ENCODE results near the gene PPEF1. TPM values are rescaled to one million over a fixed set of nuclear protein-coding genes. Genes with fewer than 3 reads are reported as not detected.

The PPEF1 gene
- total and polyA plus RNA-seq, 2 of the 13 experiments (the other 11 are each of a cell fraction or from before 2014, with no cell fraction given): not detected

DNA sequence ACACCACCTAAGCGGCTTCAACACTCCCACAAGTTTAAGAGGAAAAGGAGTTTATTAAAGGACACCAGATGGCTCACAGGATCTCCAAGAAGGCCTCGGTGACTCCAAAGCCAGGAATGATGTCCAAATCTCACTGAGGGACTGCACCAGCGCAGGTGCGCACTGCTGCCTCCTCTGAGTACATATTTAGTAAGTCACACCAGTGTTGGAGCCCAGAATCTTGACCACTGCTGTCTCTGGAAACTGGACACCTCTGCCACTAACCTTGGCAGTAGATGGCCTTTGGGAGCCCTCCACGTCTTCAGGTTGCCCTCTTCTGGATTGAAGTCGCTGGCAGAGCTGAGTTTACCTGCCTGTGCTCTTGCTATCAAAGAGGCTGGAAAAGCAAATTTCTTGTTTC lies 25.4 kb upstream of the PPEF1 start:
- no peak for FAIRE-seq
- WGBS (ENCODE audit: low lambda C conversion rate): 85% methylated on average over 2 of the region's 6 CpGs
- ChIA-PET CTCF (ENCODE audit: low intra/inter-chr PET ratio, low total read pairs) (no interaction called here), POLR2A (no interaction called here)
- in situ Hi-C loops (cut with HindIII; ENCODE audit: extremely low pct_ligation_motif_present, low pct_unique_long_range_greater_than_20kb): no loop called here
- peaks cover 8% of the 10 kb centered on the region; the same call in 1 of the 2 replicates for H3K4me1 ChIP-seq (ENCODE audit: insufficient read depth, low read length)
- H3K27me3 ChIP-seq (ENCODE audit: control insufficient read depth in 1 of 2, insufficient read depth in 2 of 2, low read length in 2 of 2): no peaks in the 10 kb centered on the region
- ATAC-seq: no peak
- no peaks in the 10 kb centered on the region for H3K36me3 ChIP-seq (replicated peaks in 1 of 2; ENCODE audit: control insufficient read depth in 1 of 2, insufficient read depth in 2 of 2, low read length in 2 of 2)
- no peaks in the 10 kb centered on the region for H3K79me2 ChIP-seq (ENCODE audit: insufficient read depth, low read length)
- H3K4me2 ChIP-seq (ENCODE audit: low read depth, low read length): no peak overlapping the region
- intact Hi-C loops (cut with micrococcal nuclease; ENCODE audit: unreplicated experiment): no loop called here
- no peaks in the 10 kb centered on the region for H4K20me1 ChIP-seq (ENCODE audit: insufficient read depth, low read length)
- no peak overlapping the region for H3K27ac ChIP-seq (ENCODE audit: extremely low read length, insufficient read depth, low read length)
- no peaks in the 10 kb centered on the region for H3K9me3 ChIP-seq (ENCODE audit: low read length)
- BruUV-seq (replicated peaks): no TSS peak
- no peak overlapping the region for H3K4me3 ChIP-seq (replicated peaks in 1 of 3; ENCODE audit: insufficient read depth in 1 of 3, low read depth in 2 of 3, low read length in 3 of 3)
- no peak overlapping the region for H3K9ac ChIP-seq (ENCODE audit: insufficient read depth, low read depth, low read length)
- DNase-seq (ENCODE audit: low spot score): no peak
- H2AFZ ChIP-seq (ENCODE audit: low read length): no peak overlapping the region
- TF ChIP-seq YY1 (IDR thresholded peaks at IDR 0.05; ENCODE audit: insufficient read depth, insufficient replicate concordance, low read depth, low read length): no peak
- no peak for TF ChIP-seq IRX3 (CRISPR knock-in tag; IDR thresholded peaks at IDR 0.05; ENCODE audit: borderline replicate concordance, low read depth)
- TF ChIP-seq ZNF264 (CRISPR knock-in tag; IDR thresholded peaks at IDR 0.05): no peak
- no peak for TF ChIP-seq RBAK (CRISPR knock-in tag; IDR thresholded peaks at IDR 0.05)

- Histone ChIP-seq H3K36me3 (replicated peaks in 1 of 2; ENCODE audit: control insufficient read depth in 1 of 2, insufficient read depth in 2 of 2, low read length in 2 of 2) (no peaks in the 10 kb centered on the region), H3K4me1 (ENCODE audit: insufficient read depth, low read length) (peaks cover 8% of the 10 kb centered on the region; the same call in 1 of the 2 replicates), H2AFZ (ENCODE audit: low read length) (no peak overlapping the region), H3K4me2 (ENCODE audit: low read depth, low read length) (no peak overlapping the region), H3K4me3 (replicated peaks in 1 of 3; ENCODE audit: insufficient read depth in 1 of 3, low read depth in 2 of 3, low read length in 3 of 3) (no peak overlapping the region), H3K79me2 (ENCODE audit: insufficient read depth, low read length) (no peaks in the 10 kb centered on the region), H3K9me3 (ENCODE audit: low read length) (no peaks in the 10 kb centered on the region), H3K9ac (ENCODE audit: insufficient read depth, low read depth, low read length) (no peak overlapping the region), H3K27me3 (ENCODE audit: control insufficient read depth in 1 of 2, insufficient read depth in 2 of 2, low read length in 2 of 2) (no peaks in the 10 kb centered on the region), H3K27ac (ENCODE audit: extremely low read length, insufficient read depth, low read length) (no peak overlapping the region), H4K20me1 (ENCODE audit: insufficient read depth, low read length) (no peaks in the 10 kb centered on the region)
- intact Hi-C loops (cut with micrococcal nuclease; ENCODE audit: unreplicated experiment) (no loop called here), in situ Hi-C loops (cut with HindIII; ENCODE audit: extremely low pct_ligation_motif_present, low pct_unique_long_range_greater_than_20kb) (no loop called here)
- 0% methylated on average over 2 of the region's 9 CpGs for WGBS (ENCODE audit: low lambda C conversion rate)
- no peak for FAIRE-seq
- BruUV-seq (replicated peaks): no TSS peak
- DNase-seq (ENCODE audit: low spot score): no peak
- no peak for ATAC-seq
- CTCF ChIA-PET (ENCODE audit: low intra/inter-chr PET ratio, low total read pairs): no interaction called here
- POLR2A ChIA-PET: no interaction called here
- TF ChIP-seq KLF12 (CRISPR knock-in tag; IDR thresholded peaks at IDR 0.05; ENCODE audit: borderline replicate concordance) (no peak), ZNF431 (CRISPR knock-in tag; IDR thresholded peaks at IDR 0.05; ENCODE audit: borderline replicate concordance, low read depth) (no peak), HOXA5 (CRISPR knock-in tag; IDR thresholded peaks at IDR 0.05) (no peak), NPAS2 (CRISPR knock-in tag; IDR thresholded peaks at IDR 0.05; ENCODE audit: borderline replicate concordance) (no peak), ZNF768 (CRISPR knock-in tag; IDR thresholded peaks at IDR 0.05) (no peak)
- TF ChIP-seq, protein P1, sequence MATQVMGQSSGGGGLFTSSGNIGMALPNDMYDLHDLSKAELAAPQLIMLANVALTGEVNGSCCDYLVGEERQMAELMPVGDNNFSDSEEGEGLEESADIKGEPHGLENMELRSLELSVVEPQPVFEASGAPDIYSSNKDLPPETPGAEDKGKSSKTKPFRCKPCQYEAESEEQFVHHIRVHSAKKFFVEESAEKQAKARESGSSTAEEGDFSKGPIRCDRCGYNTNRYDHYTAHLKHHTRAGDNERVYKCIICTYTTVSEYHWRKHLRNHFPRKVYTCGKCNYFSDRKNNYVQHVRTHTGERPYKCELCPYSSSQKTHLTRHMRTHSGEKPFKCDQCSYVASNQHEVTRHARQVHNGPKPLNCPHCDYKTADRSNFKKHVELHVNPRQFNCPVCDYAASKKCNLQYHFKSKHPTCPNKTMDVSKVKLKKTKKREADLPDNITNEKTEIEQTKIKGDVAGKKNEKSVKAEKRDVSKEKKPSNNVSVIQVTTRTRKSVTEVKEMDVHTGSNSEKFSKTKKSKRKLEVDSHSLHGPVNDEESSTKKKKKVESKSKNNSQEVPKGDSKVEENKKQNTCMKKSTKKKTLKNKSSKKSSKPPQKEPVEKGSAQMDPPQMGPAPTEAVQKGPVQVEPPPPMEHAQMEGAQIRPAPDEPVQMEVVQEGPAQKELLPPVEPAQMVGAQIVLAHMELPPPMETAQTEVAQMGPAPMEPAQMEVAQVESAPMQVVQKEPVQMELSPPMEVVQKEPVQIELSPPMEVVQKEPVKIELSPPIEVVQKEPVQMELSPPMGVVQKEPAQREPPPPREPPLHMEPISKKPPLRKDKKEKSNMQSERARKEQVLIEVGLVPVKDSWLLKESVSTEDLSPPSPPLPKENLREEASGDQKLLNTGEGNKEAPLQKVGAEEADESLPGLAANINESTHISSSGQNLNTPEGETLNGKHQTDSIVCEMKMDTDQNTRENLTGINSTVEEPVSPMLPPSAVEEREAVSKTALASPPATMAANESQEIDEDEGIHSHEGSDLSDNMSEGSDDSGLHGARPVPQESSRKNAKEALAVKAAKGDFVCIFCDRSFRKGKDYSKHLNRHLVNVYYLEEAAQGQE (IDR thresholded peaks at IDR 0.05; ENCODE audit: borderline replicate concordance in 1 of 2, low read depth in 1 of 2, low read length in 2 of 2): no peak
- TF ChIP-seq, protein P2, sequence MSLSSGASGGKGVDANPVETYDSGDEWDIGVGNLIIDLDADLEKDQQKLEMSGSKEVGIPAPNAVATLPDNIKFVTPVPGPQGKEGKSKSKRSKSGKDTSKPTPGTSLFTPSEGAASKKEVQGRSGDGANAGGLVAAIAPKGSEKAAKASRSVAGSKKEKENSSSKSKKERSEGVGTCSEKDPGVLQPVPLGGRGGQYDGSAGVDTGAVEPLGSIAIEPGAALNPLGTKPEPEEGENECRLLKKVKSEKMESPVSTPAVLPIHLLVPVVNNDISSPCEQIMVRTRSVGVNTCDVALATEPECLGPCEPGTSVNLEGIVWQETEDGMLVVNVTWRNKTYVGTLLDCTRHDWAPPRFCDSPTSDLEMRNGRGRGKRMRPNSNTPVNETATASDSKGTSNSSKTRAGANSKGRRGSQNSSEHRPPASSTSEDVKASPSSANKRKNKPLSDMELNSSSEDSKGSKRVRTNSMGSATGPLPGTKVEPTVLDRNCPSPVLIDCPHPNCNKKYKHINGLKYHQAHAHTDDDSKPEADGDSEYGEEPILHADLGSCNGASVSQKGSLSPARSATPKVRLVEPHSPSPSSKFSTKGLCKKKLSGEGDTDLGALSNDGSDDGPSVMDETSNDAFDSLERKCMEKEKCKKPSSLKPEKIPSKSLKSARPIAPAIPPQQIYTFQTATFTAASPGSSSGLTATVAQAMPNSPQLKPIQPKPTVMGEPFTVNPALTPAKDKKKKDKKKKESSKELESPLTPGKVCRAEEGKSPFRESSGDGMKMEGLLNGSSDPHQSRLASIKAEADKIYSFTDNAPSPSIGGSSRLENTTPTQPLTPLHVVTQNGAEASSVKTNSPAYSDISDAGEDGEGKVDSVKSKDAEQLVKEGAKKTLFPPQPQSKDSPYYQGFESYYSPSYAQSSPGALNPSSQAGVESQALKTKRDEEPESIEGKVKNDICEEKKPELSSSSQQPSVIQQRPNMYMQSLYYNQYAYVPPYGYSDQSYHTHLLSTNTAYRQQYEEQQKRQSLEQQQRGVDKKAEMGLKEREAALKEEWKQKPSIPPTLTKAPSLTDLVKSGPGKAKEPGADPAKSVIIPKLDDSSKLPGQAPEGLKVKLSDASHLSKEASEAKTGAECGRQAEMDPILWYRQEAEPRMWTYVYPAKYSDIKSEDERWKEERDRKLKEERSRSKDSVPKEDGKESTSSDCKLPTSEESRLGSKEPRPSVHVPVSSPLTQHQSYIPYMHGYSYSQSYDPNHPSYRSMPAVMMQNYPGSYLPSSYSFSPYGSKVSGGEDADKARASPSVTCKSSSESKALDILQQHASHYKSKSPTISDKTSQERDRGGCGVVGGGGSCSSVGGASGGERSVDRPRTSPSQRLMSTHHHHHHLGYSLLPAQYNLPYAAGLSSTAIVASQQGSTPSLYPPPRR (CRISPR knock-in tag; IDR thresholded peaks at IDR 0.05; ENCODE audit: borderline replicate concordance): no peak
Observed at GRCh38 chrX:18682979-18683387, 24.5 kb upstream of the PPEF1 start.

Measured in HepG2 (cell line).